ENCODE results near the gene RBBP8.
"Not testable (repeated sequence)": the region's sequence is repeated elsewhere in the genome, so short reads cannot be mapped to it uniquely, and the experiment has no call there.

RBBP8 gene

GRCh38 chr18:22946217-22946616, 13.1 kb downstream of the RBBP8 start:
- no peak for DNase-seq

DNA sequence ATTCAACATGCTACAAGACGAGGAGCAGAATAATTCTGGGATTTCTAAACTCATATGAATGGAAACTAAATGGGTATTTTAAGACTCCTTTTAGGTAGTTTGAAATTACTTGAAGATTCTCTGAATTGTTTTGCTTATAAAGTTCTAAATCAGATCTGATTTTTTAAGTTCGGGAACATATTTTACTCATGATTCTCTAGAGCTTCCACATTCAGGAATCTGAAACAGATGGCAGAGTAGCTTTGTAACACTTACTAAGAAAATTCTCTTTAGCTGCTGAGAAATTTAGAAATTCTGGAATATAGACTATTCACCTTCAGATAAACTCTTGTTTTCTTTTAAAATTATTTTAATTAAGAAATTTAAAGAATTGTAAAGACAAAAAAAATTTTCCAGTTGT, 13.7 kb downstream of the RBBP8 start:
- no peak for DNase-seq

GRCh38 chr18:22951823-22952222, 18.7 kb downstream of the RBBP8 start:
- no peak for DNase-seq

- no peak for DNase-seq
Measured at GRCh38 chr18:22952525-22952924, 19.4 kb downstream of the RBBP8 start.

DNA sequence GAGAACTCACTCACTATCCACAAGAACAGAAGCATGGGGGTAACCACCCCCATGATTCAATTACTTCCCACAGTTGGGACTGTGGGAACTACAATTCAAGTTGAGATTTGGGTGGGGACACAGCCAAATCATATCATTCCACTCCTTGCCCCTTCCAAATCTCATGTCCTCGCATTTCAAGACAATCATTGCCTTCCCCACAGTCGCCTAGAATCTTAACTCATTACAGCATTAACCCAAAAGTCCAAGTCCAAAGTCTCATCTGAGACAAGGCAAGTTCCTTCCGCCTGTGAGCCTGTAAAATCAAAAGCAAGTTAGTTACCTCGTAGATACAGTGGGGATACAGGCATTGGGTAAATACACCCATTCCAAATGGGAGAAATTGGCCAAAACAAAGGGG, 20.9 kb downstream of the RBBP8 start:
- not testable (repeated sequence) for DNase-seq

GRCh38 chr18:22956226-22956625, 23.1 kb downstream of the RBBP8 start:
- no peak for DNase-seq

GRCh38 chr18:22961156-22961555, 28.0 kb downstream of the RBBP8 start:
- no peak for DNase-seq

DNA sequence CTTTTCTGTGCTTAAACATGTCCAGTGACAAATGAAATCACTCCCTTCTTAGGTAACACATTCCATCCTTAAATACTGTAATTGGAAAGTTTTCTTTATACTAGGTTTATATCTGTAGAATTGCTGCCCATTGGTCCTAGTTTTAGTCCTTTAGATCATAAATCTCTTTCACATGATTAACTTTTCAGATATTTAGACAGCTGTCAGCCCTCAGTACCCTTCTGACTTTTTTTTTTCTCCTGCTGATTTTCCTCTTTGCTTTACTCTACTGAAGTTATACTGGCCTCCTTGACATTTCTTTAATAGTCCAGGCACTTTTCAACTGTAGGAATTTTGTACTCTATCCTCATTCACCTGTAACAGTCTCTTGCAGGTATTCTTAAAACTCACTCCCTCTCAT, 28.9 kb downstream of the RBBP8 start:
- DNase-seq = no peak

- DNase-seq = no peak
Measured at GRCh38 chr18:22964116-22964515, 31.0 kb downstream of the RBBP8 start.

DNA sequence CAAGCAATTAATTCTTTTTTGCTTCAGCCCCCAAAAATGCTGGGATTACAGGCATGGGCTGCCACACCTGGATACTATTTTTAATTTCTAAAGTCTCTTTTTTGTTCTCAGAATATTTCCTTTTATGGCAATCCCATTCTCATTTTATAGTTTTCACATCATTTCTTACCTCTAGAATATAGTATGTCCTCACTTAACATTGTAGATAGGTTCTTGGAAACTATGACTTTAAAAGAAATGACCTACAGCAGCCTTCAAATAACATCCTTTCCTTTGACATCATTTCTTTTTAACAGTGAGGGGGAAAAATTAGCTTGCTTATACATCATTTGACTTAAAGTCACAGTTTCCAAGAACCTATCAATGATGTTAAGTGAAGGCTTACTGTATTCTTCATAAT, 31.6 kb downstream of the RBBP8 start:
- DNase-seq = no peak

- peak; percentile 22 to 52 for DNase-seq
Measured at GRCh38 chr18:22971038-22971437, 37.9 kb downstream of the RBBP8 start.

GRCh38 chr18:22974001-22974400, 40.9 kb downstream of the RBBP8 start:
- DNase-seq = no peak

- DNase-seq = no peak
Measured at GRCh38 chr18:22974707-22975106, 41.6 kb downstream of the RBBP8 start.

GRCh38 chr18:22975508-22975907, 42.4 kb downstream of the RBBP8 start:
- DNase-seq = peak in 1 of 2 donors; percentile 18

DNA sequence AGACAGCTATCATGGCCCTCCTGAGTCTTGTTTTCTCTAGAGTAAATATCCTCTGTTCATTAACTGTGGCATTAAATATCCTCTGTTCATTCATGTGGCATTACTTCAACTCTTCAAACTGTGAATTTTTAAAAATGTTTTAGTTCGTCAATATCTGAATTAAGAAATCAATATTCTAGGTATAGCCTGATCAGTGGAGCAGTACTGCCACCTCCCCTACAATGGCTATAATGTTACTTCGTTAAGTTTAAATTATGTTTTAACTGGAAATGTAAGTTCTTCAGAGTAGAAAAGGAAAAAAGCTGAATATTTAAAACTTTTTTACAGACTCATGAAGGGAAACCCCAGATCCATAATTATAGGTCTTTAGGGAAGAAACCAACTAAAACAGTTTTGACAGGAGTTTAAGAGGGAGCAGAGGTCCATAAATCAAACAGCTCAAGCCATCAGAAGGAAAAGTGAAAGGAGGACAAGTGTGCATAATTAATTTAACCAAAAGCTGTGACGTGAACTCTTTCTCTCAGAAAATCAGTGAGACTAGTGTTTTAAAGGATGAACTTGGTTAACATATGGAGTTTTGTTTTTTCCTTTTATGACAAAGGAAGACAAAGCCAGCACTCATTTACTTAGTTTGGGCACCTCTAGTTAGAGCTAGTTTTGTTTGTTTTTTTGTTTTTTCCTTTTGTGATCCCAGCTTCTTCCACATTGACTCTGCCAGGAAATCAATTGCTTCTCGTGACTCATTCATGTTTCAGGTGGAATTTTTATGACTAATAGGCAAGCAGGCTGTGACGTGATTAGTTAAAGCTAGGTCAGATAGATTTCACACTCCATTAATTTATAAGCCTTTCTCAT, 44.9 kb downstream of the RBBP8 start:
- DNase-seq = peak; percentile 6 to 9

GRCh38 chr18:22980394-22980793, 47.3 kb downstream of the RBBP8 start:
- no peak for DNase-seq

GRCh38 chr18:22981274-22982133, 48.4 kb downstream of the RBBP8 start:
- peak in 1 of 2 donors; percentile 18 for DNase-seq

GRCh38 chr18:22983175-22983574, 50.0 kb downstream of the RBBP8 start:
- DNase-seq = peak; percentile 17 to 38

DNA sequence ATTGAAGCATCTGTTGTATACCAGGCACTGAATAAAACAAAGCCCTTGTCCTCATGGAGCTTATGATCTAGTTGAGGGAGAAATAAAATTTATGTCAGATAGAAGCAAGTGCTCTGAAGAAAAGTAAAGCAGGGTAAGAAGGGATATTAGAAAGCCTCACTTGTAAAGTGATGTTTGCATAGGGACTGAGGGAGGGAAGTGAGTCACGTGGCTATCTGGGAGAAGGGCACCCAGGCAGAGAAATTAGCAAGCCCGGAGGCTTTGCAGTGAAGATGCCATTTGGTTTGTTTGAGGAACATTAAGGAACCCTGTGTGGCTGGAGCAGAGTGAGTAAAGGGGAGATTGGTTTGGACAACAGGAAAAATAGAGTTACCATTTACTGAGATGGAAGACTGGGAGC, 52.1 kb downstream of the RBBP8 start:
- DNase-seq = no peak

GRCh38 chr18:22987547-22988189, 54.5 kb downstream of the RBBP8 start:
- no peak for DNase-seq

DNA sequence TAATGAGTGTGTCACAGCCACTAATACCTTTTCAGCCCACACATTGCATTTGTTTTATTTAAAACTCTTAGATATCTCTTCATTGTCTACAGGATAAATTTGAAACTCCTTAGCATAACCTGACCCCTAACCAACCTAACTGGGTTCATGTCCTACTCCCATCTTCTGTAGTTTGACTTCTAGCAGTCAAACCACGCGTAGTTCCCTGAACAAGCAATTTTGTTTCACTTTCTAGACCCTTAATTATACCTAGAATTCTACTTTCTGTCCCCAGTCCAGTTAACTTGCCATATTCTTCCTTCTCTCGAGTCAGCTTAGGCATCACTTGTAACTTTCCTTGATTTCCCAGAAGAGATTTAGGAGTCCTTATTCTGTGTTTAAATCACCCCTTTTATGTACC, 55.1 kb downstream of the RBBP8 start:
- DNase-seq = no peak

GRCh38 chr18:22998344-22998743, 65.2 kb downstream of the RBBP8 start:
- no peak for DNase-seq

GRCh38 chr18:22999212-22999611, 66.1 kb downstream of the RBBP8 start:
- no peak for DNase-seq
